Activated naive CD4-positive, alpha-beta T cell treated with anti-CD3 and anti-CD28 coated beads, Interleukin-2, amount 50 U/mL, for 16 hours (primary cell): ENCODE results near the gene RTN4.

Source experiments
- DNase-seq: peaks from one replicate; pipeline ENCODE4 v3.0.0-alpha.2; 2020

Gene RTN4

DNA sequence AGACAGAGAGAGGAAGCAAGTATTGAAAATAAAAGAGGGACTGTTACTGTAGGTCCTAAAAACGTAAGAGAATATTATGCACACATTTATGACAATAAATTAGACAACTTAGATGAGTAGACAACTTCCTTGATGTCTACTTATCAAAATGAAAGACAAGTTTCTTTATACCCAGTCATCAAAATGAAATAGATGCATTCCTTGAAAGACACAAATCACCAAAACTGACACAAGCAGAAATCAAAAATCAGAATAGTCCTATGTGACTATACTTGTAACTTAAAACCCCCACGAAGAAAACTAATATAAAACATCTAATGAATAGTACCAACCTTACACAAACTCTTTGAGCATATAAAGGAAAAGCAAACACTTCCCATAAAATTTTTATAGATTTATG lies 14.5 kb downstream of the RTN4 start:
- DNase-seq, result no peak

DNA sequence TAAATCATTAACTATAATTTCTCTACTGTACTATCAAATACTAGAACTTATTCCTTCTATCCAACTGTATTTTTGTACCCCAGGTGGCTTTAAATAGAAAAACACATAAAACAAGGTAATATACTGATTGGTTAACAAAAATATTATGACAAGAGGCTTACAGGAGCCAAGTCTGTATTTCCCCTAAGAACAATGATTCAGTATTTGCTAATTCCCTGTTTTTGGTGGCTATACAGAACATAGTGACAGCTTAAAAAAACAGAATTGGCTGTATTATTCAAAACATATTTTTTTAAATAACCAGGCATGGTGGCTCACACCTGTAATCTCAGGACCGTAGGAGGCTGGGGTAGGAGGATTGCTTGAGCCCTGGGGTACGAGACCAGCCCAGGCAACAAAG lies 16.3 kb downstream of the RTN4 start:
- no peak for DNase-seq

DNA sequence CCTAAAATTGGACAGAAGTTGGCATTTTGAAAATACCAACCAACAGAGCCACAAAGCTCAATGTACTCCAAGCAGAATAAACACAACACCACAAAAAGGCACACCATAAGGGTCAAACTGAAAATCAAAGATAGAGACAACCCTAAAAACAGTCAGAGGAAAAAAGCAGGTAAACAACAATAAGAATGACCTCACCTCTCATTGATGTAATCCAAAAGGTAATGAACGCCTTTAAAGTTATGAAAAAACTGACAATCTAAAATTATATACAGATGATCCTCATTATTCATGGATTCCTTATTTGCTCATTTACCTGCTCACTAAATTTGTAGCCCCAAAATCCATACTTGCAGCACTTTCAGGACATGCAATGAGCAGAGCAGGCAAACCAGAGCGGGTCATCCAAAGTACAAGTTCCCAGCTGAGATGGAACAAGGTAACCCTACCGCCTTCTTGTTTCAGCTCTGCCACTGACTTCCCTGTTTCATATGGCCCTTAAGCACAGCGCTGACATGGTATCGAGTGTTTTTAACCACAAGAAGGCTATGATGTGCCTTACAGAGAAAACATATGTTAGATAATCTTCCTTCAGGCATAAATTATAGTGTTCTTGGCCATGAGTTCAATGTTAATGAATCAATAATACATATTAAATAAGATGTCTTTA lies 17.0 kb downstream of the RTN4 start:
- no peak for DNase-seq

DNA sequence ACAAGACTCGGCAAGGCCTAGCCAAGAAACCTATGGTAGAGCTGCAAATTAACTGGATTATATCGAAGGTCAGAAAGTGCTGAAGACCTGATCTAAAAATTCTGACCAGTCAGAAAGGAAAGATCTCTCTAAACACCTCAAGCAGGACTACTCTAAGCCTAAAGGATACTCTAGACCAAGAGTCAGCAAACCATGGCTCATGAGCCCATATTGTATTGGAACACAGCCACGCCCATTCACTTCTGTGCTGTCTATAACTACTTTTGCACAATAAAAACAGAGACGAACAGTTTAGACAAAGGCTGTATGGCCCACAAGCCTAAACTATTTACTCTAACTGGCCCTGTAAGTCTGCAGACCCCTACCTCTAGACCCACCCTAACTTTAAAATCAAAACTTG lies 18.7 kb downstream of the RTN4 start:
- DNase-seq, result no peak

DNA sequence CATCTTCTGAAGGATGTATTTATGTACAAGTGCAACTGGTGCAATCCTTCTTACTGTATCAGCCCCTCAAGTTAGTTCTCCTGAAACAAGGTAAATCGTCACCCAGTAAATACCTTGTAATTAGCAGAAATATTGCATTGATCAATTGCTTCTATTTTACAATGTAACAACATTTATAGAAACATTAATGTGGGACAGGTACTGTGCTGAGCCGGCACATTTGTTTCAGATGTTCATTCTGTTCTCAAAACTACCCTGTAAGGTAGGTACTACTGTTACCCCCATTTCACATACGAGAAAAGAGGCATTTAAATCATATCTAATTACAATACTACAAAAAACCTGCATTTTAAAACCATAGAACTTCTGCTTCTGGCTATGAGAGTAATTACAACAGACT lies 19.5 kb downstream of the RTN4 start:
- DNase-seq, result no peak

DNA sequence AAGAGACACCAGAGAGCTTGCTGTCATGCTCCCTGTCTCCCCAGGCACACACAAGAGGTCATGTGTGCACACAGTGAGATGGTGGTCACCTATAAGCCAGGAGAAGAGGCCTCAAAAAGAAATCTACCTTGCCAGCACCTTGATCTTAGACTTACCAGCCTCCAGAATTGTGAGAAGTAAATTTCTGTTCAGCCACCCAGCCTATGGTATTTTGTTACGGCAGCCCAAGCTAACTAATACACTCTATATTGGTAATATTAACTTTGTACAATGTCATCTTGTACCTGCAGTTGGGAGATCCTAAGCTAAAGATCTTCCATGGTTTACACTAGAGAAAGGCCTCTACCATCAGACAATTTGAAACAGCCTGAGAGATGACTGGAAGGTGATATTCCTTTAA lies 21.2 kb downstream of the RTN4 start:
- DNase-seq, result no peak

DNA sequence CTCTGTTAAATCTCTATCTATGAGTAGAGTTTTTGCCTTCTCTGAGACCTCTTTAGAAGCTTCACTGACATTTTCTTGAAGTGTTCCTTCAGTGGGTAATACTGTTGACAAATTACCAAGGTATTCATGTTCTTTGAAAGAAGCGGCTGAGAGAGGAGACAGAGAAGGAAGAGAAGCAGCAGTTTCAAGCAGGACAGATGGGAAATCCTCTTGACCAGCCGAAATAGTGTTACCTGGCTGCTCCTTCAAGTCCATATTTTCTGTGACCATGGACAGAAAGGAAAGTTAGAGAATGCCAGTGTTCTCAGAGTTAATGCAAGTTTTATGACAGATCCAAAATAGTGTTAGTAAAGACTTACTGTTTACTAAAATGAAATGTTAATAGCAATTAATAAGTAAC lies 23.0 kb downstream of the RTN4 start:
- no peak for DNase-seq

DNA sequence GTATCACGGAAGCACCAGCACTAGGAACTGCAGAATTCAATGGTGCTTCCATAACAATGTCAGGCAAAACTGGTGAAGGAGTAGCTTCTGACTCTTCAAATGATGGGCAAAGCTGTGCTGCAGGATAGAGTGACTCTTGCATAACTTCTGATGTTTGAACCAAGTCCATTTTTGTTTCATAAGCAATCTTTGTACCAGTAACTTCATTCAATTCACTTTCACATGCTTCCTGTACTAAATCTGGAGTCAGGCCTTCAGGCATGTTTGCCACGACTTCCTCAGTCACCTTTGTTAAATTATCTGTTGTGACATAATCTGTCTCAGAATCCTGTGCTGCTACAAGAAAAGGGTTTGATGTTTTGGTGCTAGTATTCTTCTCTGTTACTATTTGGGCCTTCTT lies 24.0 kb downstream of the RTN4 start:
- DNase-seq, result no peak

DNA sequence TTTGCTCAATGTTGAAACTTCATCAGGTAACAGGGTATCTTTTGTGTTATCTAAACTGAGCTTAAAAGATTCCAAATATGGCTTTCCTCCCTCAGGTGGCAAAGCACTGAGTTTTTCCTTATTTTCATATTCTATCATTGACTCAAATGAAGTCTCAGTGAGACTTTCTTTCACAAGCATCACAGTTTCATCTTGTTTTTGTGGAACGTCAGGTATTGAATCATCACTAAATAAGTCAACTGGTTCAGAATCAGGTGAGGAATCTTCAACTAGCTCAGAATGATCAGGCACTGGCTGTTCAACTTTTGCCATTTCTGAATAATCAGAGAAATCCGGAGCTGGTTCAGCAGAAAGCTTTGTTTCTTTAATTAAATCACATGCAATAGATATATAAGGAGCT lies 24.6 kb downstream of the RTN4 start:
- DNase-seq, result no peak

DNA sequence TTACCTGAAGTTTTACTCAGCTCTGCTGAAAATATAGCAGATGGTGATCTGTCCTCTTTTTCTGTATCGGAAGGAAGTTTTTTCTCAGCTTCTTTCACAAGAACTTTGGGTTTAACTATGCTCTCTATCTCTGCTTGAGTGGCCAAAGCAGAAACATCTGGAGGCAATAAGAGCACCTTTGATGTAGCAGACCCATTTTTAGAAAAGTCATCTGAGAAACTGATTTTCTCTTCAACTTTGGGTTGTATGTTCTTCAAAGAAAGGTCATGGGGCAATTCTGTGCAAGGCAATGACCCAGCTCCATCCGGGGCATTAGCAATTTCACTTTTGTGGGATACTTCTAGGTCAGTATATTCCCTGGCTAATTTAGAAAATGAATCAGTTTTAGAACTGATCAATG lies 25.2 kb downstream of the RTN4 start:
- no peak for DNase-seq

DNA sequence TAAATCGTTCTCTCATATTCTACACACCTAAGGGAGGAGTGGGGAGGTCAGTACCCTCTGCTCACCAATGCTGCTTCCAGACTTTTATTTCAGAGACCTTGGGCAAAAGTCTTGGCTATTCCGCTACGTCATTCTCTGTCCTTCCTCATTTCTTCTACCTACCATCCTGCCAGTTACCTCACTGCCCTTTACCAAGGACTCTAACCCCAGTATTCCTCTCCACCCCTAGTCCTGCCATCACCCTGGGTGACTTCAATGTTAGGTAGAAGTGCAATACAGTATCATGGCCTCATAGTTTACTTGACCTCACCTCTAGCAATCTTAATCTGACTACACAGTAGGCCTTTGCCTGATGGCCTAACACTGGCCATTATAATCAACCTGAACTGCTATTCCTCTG lies 27.8 kb downstream of the RTN4 start:
- DNase-seq, result no peak

DNA sequence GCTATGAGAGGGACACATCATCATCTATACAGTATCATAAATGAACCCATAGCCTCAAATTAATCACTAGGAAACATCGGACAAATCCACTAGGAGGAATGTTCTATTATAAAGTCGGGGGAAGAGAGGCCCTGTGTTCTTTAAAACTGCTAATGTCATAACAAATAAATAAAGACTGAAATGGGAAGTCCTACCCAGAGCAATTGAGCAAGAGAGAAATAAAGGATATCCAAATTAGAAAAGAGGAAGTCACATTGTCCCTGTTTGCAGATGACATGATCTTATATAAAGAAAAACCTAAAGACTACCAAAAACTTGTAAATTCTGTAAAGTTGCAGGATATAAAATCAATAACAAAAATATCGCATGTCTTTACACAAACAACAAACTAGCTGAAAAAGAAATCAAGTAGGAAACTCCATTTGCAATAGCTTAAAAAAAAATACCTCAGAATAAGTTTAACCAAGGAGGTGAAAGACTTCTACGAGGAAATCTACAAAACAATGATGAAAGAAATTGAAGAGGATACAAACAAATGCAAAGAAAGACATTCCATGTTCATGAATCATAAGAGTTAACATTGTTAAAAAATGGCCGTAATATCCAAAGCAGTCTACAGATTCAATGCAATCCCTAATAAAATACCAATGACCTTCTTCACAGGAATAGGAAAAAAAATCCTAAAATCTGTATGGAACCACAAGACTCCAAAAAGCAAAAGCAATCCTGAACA lies 30.6 kb downstream of the RTN4 start:
- no peak for DNase-seq

DNA sequence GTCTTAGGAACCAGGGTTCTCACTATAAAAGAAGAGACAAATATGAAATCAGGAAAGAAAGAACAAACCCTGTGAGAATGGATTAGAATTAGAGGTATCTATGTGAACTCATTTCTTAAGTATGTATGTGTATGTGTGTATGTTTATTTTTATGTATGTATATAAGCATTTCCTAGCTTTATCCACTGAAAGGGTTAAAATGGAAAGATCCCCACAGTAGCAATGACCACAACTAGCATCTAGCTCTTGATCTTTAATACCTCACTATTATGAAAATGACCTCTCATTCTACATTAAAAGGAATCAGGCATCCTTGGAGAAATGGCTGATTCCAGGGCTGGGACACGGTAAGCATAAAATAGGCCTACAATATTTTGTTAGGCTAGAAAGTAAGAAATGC lies 31.6 kb downstream of the RTN4 start:
- no peak for DNase-seq

DNA sequence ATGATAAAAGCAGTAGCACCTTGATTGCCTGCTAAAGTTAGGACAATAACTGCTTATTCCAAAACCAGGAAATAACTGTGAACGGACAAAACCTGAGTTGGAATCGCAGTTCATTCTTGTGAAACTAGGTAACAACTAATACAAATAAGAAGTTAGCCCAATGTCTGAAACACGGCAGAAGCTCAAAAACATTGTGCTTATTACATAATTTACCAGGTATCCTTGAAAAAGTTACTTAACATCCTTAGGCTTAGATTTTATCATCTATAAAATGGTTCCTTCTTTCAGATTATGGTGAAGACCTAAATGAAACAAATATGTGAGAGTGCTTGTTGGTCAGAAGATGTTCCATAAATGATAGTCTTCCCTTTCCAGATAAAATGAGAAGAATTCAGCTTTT lies 32.4 kb downstream of the RTN4 start:
- no peak for DNase-seq

DNA sequence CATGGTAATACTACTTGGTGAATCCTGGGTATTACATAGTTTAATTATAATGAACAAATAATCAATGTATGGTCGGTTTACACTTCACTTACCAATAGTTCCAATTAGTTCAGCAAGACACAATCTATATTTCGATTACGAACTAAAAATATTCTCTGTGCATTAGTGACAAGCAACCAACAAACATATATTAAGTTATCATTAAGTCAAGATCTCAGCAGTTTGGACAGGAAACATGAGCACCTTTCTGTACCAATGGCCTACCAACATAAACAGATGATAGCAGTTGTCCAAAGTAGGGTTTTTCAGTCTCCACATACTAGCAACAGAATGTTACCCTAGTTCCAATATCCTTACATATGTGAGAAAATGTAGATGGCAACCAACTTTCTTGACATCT lies 32.8 kb downstream of the RTN4 start:
- no peak for DNase-seq

DNA sequence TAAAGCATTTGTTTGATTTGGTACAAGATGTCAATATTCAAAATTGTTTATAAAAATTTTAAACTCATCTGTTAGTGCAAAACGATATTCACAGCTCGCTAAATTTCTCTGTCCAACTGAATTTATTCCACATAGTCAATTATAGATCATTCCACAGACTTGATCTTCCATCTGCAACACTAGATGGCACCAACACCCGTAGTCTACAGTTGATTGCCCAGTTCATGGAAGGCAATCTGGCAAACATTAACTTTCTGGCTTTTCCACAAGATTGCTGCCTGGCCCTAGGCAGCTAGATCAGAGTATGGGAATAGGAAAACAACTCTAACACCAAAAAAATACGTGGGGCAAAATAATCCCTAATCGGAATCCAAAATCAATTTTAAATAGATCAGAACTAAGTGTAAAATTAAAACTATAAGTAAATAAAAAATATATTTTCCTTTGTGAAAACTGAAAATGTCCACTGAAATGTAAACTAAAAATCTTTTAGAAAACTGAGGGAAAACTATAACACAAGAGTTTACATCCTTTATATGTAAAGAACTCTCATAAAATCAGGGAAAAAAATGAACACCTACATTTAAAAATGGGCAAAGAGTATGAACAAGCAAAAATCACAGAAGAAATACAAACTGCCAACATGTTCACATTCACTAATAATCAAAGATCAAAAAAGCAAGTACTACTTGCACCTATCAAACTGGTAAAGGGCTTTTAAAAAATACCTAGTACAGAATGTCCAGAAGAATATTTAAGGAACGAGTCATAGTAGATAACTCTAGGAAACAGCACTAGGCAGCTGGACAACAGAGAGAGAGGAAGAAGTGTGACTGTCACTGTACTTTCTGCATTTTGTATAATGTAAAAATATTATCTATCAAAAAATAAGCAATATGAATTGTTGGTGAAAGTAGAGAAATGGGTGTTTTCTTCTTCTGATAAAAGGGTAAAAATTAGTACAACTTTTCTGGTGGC lies 35.0 kb downstream of the RTN4 start:
- peak; percentile 39 for DNase-seq

DNA sequence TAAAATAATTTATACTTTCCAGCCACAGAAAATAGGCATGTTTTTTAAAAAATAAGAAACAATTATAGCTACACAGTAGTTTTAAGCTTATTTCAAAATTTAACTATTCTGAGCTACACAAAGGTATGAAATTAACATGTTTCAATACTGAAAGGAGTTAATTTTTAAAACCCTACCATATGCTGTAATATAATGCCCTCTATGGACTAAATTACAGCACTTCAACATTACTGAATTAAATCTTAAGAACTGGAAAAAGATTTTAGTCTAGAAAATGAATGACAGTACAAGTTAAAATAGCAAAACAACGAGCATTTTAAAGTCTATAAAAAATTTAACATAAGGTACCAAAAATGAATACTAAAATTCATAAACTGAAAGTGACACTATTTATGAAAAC lies 36.3 kb downstream of the RTN4 start:
- no peak for DNase-seq

DNA sequence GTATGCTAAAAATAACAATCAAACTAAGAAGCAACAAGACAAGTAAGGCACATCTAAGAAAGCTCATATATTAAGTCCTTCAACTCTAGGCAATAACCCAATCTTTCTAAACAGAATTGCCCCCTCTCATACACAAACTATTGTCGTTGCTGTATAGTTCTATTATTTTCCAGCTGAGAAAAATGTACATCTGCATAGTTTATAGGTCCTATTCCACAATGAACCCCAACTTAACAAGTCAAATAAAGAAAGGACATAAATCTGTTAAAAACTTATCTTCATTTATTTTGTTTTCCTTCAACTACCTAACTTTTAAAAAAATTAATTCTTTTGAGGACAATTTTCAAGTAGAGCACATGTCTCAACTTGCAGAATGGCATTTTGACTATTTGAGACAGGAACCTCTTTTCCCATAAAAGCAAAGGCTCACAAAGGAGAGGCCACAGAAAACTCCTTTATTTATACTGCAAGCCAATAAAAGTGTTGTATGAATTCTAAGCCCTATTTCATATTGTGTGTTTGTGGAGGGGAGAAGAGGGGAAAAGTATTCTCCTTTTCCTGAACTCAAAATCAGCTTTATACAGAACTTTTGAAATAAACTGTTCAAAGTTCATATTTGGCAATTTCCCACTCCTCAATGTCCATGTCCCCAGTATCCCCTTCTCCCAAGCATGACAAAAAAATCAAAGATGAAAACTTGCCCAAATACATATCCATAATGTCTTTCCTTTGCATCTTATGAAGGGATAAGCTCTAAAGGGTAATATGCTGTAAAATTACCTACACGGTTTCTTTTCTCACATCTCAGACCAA lies 37.4 kb downstream of the RTN4 start:
- no peak for DNase-seq

DNA sequence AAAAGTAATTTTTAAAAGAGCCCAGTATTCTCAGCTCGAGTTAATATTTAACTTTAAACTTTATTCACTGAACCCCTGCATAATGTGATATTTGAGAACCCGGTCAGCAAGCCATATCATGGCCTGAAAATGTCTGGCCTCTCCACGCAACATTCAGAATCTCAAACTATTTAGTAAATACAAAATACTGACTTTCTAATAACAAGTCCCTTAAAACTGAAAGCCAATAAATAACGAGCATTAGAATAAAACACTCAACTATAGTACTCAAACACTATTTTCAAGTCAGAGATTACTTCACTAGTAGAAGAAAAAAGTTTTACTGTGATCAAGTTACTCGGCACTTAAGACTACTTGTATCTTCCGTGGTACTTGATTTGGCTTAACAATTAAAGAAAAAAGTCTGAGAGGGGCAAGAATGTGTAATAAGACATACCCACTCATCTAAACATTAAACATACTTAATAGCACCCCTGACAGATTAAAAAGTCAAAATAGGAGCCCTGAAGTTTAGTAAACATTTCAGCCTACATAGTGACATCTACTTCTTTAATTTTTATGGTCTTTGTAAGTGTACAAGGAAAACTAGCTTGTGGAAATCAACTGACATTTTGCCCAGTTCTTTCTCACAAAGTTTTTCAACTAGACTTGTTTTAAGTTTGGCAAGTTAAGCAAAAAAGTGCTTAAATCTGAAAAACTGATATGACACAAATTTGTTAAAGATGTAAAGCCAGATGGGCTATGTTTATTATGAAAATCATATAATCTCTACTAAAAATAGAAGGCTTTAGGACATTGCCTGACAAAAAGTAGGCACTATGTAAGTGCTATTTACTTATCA lies 38.2 kb downstream of the RTN4 start:
- DNase-seq, result no peak

DNA sequence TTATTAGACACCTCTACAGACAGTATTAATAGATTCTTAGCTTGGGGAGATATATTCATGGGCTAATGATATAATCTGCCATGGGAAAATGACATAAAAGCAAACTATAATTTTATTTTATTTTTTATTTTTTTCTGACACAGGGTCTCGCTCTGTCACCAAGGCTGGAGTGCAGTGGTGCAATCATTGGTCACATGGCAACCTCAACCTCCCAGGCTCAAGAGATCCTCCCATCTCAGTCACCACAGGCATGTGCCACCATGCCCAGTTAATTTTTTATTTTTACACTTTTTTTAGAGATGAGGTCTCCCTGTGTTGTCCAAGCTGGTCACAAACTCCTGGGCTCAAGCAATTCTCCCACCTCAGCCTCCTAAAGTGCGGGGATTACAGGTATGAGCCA lies 39.3 kb downstream of the RTN4 start:
- no peak for DNase-seq

DNA sequence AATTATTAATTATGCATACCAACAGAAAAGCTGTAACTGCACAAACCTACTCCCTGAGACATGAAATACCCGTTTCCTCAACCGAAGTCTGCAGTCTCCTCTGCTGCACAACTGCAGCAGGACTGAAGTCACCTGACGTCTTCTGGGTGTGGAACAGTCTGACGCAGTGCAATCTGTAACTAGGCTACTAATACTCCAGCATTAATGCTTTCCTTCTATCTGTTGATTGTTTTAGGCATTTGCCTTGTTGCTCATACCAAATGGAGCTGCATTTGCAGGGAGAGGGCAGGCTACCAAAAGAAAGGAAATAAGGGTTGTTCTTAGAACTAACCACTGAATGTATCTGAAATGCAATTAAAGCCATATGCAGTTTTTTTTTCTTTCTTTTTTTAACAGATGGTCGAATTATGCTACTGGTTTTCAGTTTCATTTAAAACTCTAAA lies 40.1 kb downstream of the RTN4 start:
- DNase-seq, result peak; percentile 15
